Adipose tissue (tissue), 3 donors: ENCODE results near the gene DPF3. TPM values are rescaled to one million over a fixed set of nuclear protein-coding genes. Genes with fewer than 3 reads are reported as not detected.

Experiments used
- H3K27ac ChIP-seq: one replicate; pipeline ENCODE4 v1.5.1; 2013; ENCODE audit warnings: low read depth, low read length
- WGBS, 3 donors: extraction: QIAGEN DNeasy Blood & Tissue Kit; methylation state at CpG; one replicate each; pipeline ENCODE4 v1.1.7; 2013; 5-methylcytosine and 5-hydroxymethylcytosine counted together
- polyA plus RNA-seq, 3 donors: library from polyadenylated mRNA; stranded (reverse); fragments of 200-250 nt; gene quantifications; one replicate each; pipeline ENCODE4 v1.2.3, GENCODE V29; 2013
- donor health status: healthy with polysubstance abuse.
- donor health status: Bipolar disorder and iron deficiency.
- donor health status: healthy.

Gene DPF3
- polyA plus RNA-seq, 3 donors = 0.37 to 0.79 (median 0.41) TPM

DNA sequence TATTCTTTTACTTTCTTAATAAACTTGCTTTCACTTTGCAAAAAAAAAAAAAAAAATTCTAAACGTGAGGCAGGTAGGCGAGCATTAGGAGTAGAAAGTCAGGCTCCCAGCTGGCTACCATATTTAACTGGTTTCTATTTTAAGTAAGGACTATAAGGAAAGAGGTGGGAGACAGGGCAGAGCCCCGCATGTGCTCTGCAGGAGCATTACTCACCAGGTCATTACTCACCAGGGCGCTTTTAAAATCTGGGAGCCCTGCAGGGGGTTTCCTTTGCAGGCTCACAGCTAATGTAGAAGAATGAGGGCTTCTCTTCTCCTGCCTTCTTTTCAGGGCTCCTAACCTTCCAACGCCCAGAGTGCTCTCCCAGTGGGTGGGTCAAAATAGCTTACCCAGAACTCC lies 14.0 kb upstream of the DPF3 start:
- WGBS, 3 donors = 52 to 66% (median 52%) methylated on average over 5 of the region's 5 CpGs
- no peak overlapping the region for H3K27ac ChIP-seq

DNA sequence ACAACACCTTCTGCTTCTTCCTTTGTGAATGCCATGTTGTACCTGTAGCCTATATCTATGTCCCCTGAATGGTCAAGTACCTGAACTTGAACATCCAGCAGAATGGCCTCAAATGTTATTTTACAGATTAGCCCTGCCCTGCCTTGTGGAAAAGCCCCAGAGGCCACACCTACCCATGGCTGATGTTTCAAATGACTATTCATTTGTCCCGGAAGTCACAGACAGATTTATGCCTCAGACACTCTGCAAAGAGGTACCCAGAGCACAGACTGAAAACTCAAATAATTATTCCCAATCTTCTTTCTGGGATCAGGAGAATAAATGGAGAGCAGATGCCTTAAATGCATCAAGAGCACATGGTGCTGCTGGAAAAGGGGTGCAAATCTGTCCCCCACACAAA lies 13.0 kb upstream of the DPF3 start:
- 53 to 62% (median 59%) methylated on average over 1 of the region's 1 CpG for WGBS, 3 donors
- no peak overlapping the region for H3K27ac ChIP-seq

GRCh38 chr14:72906316-72906715 lies 12.4 kb upstream of the DPF3 start:
- 51 to 62% (median 54%) methylated on average over 3 of the region's 3 CpGs for WGBS, 3 donors
- no peak overlapping the region for H3K27ac ChIP-seq

- 29 to 32% (median 30%) methylated on average over 5 of the region's 5 CpGs for WGBS, 3 donors
- H3K27ac ChIP-seq = no peak overlapping the region
Measured at GRCh38 chr14:72904840-72905561, 11.1 kb upstream of the DPF3 start.

GRCh38 chr14:72904218-72904617 lies 10.3 kb upstream of the DPF3 start:
- WGBS, 3 donors = 43 to 90% (median 50%) methylated on average over 1 of the region's 1 CpG
- no peak overlapping the region for H3K27ac ChIP-seq

- no peak overlapping the region for H3K27ac ChIP-seq
- 56 to 96% (median 56%) methylated on average over 1 of the region's 1 CpG for WGBS, 3 donors
Measured at GRCh38 chr14:72903716-72904115, 9.8 kb upstream of the DPF3 start.

GRCh38 chr14:72902801-72903530 lies 9.1 kb upstream of the DPF3 start:
- 90 to 94% (median 93%) methylated on average over 5 of the region's 5 CpGs for WGBS, 3 donors
- no peak overlapping the region for H3K27ac ChIP-seq

- 85 to 91% (median 91%) methylated on average over 3 of the region's 3 CpGs for WGBS, 3 donors
- no peak overlapping the region for H3K27ac ChIP-seq
Measured at GRCh38 chr14:72901361-72901760, 7.5 kb upstream of the DPF3 start.

GRCh38 chr14:72898448-72898847 lies 4.5 kb upstream of the DPF3 start:
- H3K27ac ChIP-seq = no peak overlapping the region
- 61 to 64% (median 63%) methylated on average over 3 of the region's 3 CpGs for WGBS, 3 donors

DNA sequence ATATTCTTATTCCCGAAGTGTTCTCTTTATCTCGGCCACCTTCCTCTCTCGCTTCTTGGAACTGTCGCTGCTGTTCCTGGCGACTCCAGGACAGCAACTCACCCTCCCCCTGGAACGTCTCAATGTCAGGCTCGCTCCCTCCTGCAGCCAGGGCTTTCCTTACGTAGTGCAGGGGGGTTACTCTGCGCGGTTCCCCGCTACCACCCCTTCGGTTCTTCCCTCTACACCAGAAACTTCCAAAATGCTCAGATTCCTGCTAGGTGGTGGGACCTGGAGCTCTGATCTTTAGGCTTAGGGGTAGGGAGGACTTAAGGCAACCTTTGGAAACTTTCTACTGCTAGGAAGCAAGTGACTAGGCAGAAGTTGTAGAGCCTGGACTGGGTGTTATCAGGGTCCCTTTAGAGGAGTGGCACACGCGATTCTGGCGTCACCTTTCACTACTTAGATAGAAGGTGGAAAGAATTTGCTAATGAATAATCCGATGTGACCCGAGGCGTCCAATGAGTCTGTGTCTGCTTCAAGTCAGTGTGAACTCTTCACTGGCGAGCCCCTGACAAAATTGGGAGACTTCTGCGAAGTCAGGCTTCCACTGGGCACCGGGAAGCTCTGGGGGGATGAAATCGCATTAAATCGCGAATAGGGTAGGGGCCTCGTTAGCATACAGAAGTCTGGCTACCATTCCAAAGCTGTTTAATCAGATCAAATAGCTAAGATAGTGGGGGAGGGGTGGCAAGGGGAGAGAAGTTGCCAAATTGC lies 900 bp upstream of the DPF3 start:
- H3K27ac ChIP-seq = no peak overlapping the region
- 3 to 8% (median 5%) methylated on average over 25 of the region's 25 CpGs for WGBS, 3 donors

- no peak overlapping the region for H3K27ac ChIP-seq
- 0 to 1% (median 1%) methylated on average over 11 of the region's 11 CpGs for WGBS, 3 donors
Measured at GRCh38 chr14:72894323-72894622, 372 bp upstream of the DPF3 start.

DNA sequence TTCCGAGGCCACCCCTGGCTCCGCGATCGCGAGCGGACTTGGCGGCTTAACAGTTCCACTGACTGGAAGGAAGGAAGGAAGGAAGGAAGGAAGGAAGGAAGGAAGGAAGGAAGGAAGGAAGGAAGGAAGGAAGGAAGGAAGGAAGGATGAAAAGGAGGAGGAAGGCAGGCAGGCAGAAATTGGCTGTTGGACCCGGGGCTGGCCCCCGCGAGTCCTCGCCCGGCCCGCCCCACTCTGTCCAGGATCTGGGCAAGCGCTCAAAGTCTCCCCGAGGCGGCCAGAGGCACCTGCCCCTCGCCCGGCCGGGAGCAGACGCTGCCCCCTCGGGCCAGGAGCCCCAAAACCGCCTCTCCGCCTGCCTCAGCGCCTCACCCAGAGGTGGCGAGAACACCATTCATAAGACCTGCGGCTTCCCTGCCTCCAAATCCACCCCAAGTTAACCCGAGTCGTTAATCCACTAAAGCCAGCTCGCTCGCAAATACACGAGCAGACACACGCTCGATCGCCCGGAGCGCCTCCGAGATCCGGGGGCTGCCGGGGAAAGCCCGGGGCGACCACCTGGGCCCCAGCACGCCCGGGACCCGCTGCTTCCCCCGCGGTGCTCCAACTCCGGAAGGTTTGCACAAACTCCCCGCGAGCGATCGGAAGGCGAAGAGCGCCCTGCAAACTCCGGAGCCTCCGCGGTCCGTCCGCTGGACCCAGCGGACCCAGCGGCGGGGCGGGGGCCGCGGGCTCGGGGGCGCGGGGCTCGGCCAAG lies 844 bp downstream of the DPF3 start:
- 0% methylated on average over 59 to 68 of the region's 68 CpGs for WGBS, 3 donors
- H3K27ac ChIP-seq = no peak overlapping the region

DNA sequence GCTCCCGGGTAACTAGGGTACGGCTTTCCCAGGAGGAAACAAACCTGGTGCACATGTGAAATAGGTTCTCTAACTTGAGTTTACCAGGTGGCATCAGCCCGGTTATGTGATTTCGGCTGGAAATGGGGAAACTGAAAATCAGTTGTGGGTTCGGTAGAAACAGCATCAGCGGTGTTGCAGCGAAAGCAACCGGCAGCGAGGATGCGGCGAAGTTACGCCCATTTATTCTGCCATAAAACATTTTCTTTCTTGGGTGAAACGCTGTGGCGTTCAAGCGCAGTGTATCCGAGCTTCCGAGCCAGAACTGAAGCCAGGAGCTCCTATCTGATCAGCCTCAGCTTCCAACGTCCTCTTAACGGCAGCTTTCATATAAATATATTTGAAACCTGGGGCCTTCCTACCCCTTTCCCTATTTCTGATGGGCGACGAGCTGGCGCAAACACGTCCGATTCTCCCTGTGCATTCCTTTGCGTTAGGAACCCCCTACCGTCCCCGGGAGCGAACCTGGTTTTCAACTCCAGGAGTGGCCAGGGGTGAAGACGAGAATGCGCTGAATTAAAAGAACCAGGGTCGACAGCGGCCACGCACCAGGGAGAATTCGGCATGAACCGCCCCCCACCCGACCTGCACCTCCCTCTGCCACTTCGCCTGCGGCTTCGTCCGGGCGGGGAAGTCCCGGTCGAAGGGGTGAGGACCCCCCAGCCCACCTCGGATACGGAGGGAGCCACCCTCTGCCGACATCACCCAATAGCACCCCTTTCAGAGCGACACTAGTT lies 1.6 kb downstream of the DPF3 start:
- 1% methylated on average over 45 to 47 of the region's 47 CpGs for WGBS, 3 donors
- no peak overlapping the region for H3K27ac ChIP-seq

DNA sequence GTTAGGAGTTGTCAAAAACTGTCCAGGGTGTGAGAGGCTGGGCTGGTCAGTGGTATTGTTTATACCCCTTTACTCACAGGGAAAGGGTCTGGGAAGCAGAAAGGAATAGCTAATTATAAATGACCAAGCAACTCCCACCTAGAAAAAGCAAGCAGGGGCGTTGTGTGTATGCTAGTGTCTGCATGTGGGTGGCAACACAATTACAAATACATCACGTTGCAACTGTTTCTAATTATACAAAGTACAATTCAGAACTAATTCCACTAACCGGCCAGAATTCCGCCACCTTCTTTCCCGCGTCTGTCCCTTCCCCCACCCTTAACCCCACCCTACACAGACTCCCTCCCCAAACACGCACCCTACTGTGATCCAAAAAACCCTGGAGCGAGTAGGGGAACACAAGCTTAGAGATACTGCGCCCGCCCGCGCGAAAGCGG lies 2.2 kb downstream of the DPF3 start:
- H3K27ac ChIP-seq = no peak overlapping the region
- WGBS, 3 donors = 4 to 8% (median 6%) methylated on average over 14 of the region's 14 CpGs

- WGBS, 3 donors = 62 to 81% (median 80%) methylated on average over 5 of the region's 5 CpGs
Measured at GRCh38 chr14:72889366-72889765, 4.5 kb downstream of the DPF3 start.

GRCh38 chr14:72888636-72889201 lies 5.2 kb downstream of the DPF3 start:
- 58 to 82% (median 71%) methylated on average over 2 of the region's 2 CpGs for WGBS, 3 donors
- no peak overlapping the region for H3K27ac ChIP-seq

More at GRCh38 chr14:72889366-72889765, 4.5 kb downstream of the DPF3 start:
- H3K27ac ChIP-seq = no peak overlapping the region

- 82 to 90% (median 87%) methylated on average over 2 of the region's 2 CpGs for WGBS, 3 donors
Measured at GRCh38 chr14:72888192-72888591, 5.7 kb downstream of the DPF3 start.

GRCh38 chr14:72887514-72887913 lies 6.4 kb downstream of the DPF3 start:
- no peak overlapping the region for H3K27ac ChIP-seq
- WGBS, 3 donors = 95 to 98% (median 95%) methylated on average over 3 of the region's 3 CpGs

More at GRCh38 chr14:72888192-72888591, 5.7 kb downstream of the DPF3 start:
- no peak overlapping the region for H3K27ac ChIP-seq
